GM12878 (cell line): ENCODE data around the gene RFWD3. TPM values are rescaled to one million over a fixed set of nuclear protein-coding genes. Genes with fewer than 3 reads are reported as not detected.

Experiments
- ATAC-seq: fragments of 200-7000 bp; cut with Tn5 transposase; 3 replicates; pipeline ENCODE4 v1.9.1; 2020; ENCODE audit warnings: mild to moderate bottlenecking, moderate library complexity
- BruUV-seq: library from RNA; stranded (reverse); fragments of 400-500 nt; replicated peaks from 2 replicates; lab custom pipeline; 2021; lab: Mats Ljungman, UMichigan
- CTCF ChIA-PET: fragments of 300-600 bp; sonication (Branson Sonifier 250); formaldehyde crosslinking; extraction: SDS; loops from one replicate; lab custom pipeline; 2021; ENCODE audit warnings: inconsistent platforms; lab: Yijun Ruan, JAX
- POLR2A ChIA-PET: fragments of 350-600 bp; formaldehyde crosslinking; extraction: SDS; loops from one replicate; lab custom pipeline; 2021; ENCODE audit warnings: inconsistent platforms; lab: Charles Lee
- RAD21 ChIA-PET: fragments of 300-600 bp; sonication (Branson Sonifier 250); formaldehyde crosslinking; loops from one replicate; lab custom pipeline; 2023; ENCODE audit warnings: antibody characterized with exemption; ENCODE audit not compliant: unreplicated experiment; lab: Charles Lee
- SMC1A ChIA-PET: fragments of 300-600 bp; sonication (Branson Sonifier 250); formaldehyde crosslinking; loops from one replicate; lab custom pipeline; 2023; ENCODE audit not compliant: unreplicated experiment, uncharacterized antibody; lab: Charles Lee
- DNase-seq: peaks from one replicate; pipeline ENCODE4 v3.0.0-alpha.2; 2011; ENCODE audit warnings: low read depth, low spot score
- FAIRE-seq: peaks from 3 replicates; lab custom pipeline; 2011; peaks lifted over from hg19 to GRCh38; lab: Jason Lieb, UNC
- H2AFZ ChIP-seq: 2 replicates; pipeline ENCODE4 v1.6.0; 2011; ENCODE audit warnings: low read depth, low read length, control low read depth; ENCODE audit not compliant: control insufficient read depth
- H3K27ac ChIP-seq: 2 replicates; pipeline ENCODE4 v1.5.1; 2011; ENCODE audit warnings: control low read depth; ENCODE audit not compliant: control insufficient read depth, insufficient read depth
- H3K27me3 ChIP-seq, 2 experiments: replicated peaks in 1 of 2; 2 replicates each; pipeline versions ENCODE4 v1.6.0 to v1.6.1; 2011; ENCODE audit warnings: low read length in 1 of 2; ENCODE audit not compliant: control insufficient read depth in 2 of 2, insufficient read depth in 2 of 2
- H3K36me3 ChIP-seq, 2 experiments: 2 replicates each; pipeline ENCODE4 v1.5.1; 2011; ENCODE audit warnings: low read length in 1 of 2; ENCODE audit not compliant: control insufficient read depth in 2 of 2, insufficient read depth in 2 of 2
- H3K4me1 ChIP-seq: 2 replicates; pipeline ENCODE4 v1.6.1; 2011; ENCODE audit warnings: mild to moderate bottlenecking, low read length, moderate library complexity, mixed read lengths; ENCODE audit not compliant: control insufficient read depth, insufficient read depth
- H3K4me2 ChIP-seq: 2 replicates; pipeline ENCODE4 v1.6.0; 2011; ENCODE audit warnings: control low read depth; ENCODE audit not compliant: control insufficient read depth, insufficient read depth
- H3K4me3 ChIP-seq: fragments of 200-600 bp; sonication (generic); 2 replicates; pipeline ENCODE4 v1.5.1; 2016
- H3K79me2 ChIP-seq: 2 replicates; pipeline ENCODE4 v1.6.0; 2011; ENCODE audit warnings: low read length; ENCODE audit not compliant: control insufficient read depth, insufficient read depth
- H3K9ac ChIP-seq: 2 replicates; pipeline ENCODE4 v1.8.0; 2011; ENCODE audit warnings: low read length, control low read depth, mixed read lengths; ENCODE audit not compliant: control insufficient read depth, insufficient read depth
- H3K9me3 ChIP-seq: replicated peaks from 3 replicates; pipeline ENCODE4 v1.5.1; 2011; ENCODE audit warnings: mild to moderate bottlenecking, low read length; ENCODE audit not compliant: control insufficient read depth, insufficient read depth
- H4K20me1 ChIP-seq: 2 replicates; pipeline ENCODE4 v1.6.0; 2011; ENCODE audit not compliant: control insufficient read depth, insufficient read depth
- ASH2L ChIP-seq: fragments of 300-600, 200-600 bp; sonication (generic); IDR thresholded peaks from 2 replicates; pipeline ENCODE4 v1.6.1; 2017; ENCODE audit warnings: low read depth, mild to moderate bottlenecking, borderline replicate concordance
- BCLAF1 ChIP-seq: fragments of 450-650 bp; IDR thresholded peaks from 2 replicates; pipeline ENCODE4 v1.6.1; 2017; ENCODE audit warnings: antibody characterized with exemption, mild to moderate bottlenecking, moderate library complexity
- CEBPB ChIP-seq, 2 experiments: fragments of 150-350 bp in 1 of 2; IDR thresholded peaks; 2 replicates each; pipeline ENCODE4 v1.6.1; 2012 to 2014; ENCODE audit warnings: low read depth in 2 of 2, low read length in 2 of 2, borderline replicate concordance in 1 of 2, inconsistent platforms in 1 of 2
- FOXM1 ChIP-seq: IDR thresholded peaks from 2 replicates; pipeline ENCODE4 v1.6.1; 2012; ENCODE audit warnings: low read depth, mild to moderate bottlenecking, inconsistent platforms, low read length, moderate library complexity
- GATAD2B ChIP-seq: fragments of 450-650 bp; conservative IDR thresholded peaks from 2 replicates; pipeline ENCODE4 v1.6.1; 2017; ENCODE audit warnings: low read depth, mild to moderate bottlenecking, moderate library complexity
- HDGF ChIP-seq: fragments of 450-650 bp; IDR thresholded peaks from 2 replicates; pipeline ENCODE4 v1.6.1; 2016; ENCODE audit warnings: antibody characterized with exemption
- IKZF1 ChIP-seq: fragments of 450-650 bp; conservative IDR thresholded peaks from 2 replicates; pipeline ENCODE4 v1.6.1; 2017; ENCODE audit warnings: antibody characterized with exemption, mild to moderate bottlenecking
- MTA3 ChIP-seq: IDR thresholded peaks from 2 replicates; pipeline ENCODE4 v1.6.1; 2012; ENCODE audit warnings: low read length, inconsistent platforms, borderline replicate concordance
- PML ChIP-seq: IDR thresholded peaks from 2 replicates; pipeline ENCODE4 v1.6.1; 2012; ENCODE audit warnings: low read length, inconsistent platforms
- SIX5 ChIP-seq: IDR thresholded peaks from 2 replicates; pipeline ENCODE4 v1.6.1; 2011; ENCODE audit warnings: mild to moderate bottlenecking, low read depth, low read length, moderate library complexity; ENCODE audit not compliant: severe bottlenecking
- SREBF1 ChIP-seq: IDR thresholded peaks from 2 replicates; pipeline ENCODE4 v1.6.1; 2012; ENCODE audit warnings: mild to moderate bottlenecking, low read length
- WGBS: methylation state at CpG from one replicate; pipeline ENCODE4 v1.1.6; 2016; ENCODE audit warnings: low lambda C conversion rate; ENCODE audit not compliant: insufficient replicate concordance, insufficient coverage; ENCODE audit errors: missing lambda C conversion rate; 5-methylcytosine and 5-hydroxymethylcytosine counted together
- in situ Hi-C: fragments of 300-500 bp; cut with MboI; formaldehyde crosslinking; loops from 9 replicates; pipeline ENCODE4 v1.14.3; 2018; ENCODE audit warnings: mixed read lengths
- intact Hi-C: fragments of 100-400 bp; cut with micrococcal nuclease; formaldehyde crosslinking; loops from one replicate; pipeline ENCODE4 v1.14.2; 2022; ENCODE audit not compliant: unreplicated experiment
- polyA plus RNA-seq, 11 experiments: library from polyadenylated mRNA; depleted of rRNA in 4 of 11; unstranded in 6 of 11; stranded (reverse) in 5 of 11; fragments of >200 nt; fragmentation: Nextera tagmentation in 4 of 11; fragmentation: Illumina TruSeq in 1 of 11; extraction: Ambion mirVana in 4 of 11; extraction: Trizol in 1 of 11; gene quantifications; 1 replicate in 1 of 11; 2 replicates in 10 of 11; pipeline versions ENCODE4 v1.2.1 to v1.2.3, GENCODE V29; 2011 to 2016; ENCODE audit warnings: inconsistent platforms in 2 of 11, missing spikeins in 2 of 11, low read depth in 1 of 11
- total RNA-seq, 4 experiments: library from RNA; depleted of rRNA in 3 of 4; stranded (reverse); fragments of >200 nt in 3 of 4; fragmentation: Illumina TruSeq in 1 of 4; extraction: Trizol in 1 of 4; gene quantifications; 2 replicates each; pipeline versions ENCODE4 v1.2.1 to v1.2.3, GENCODE V29; 2013 to 2021
- TF ChIP-seq, protein P1 (sequence below): fragments of 150-350 bp; IDR thresholded peaks from 2 replicates; pipeline ENCODE4 v1.6.1; 2014; ENCODE audit warnings: mild to moderate bottlenecking, low read depth, low read length

Gene RFWD3
- total and polyA plus RNA-seq, 10 of the 15 experiments (the other 5 are each of a cell fraction or from before 2014, with no cell fraction given), result 10.7 to 78.5 (median 51.2) TPM

GRCh38 chr16:74611721-74612120 is 55.0 kb downstream of the RFWD3 start:
- ATAC-seq, result no peak
- RAD21 ChIA-PET, result no interaction called here
- Histone ChIP-seq H4K20me1 (no peaks in the 10 kb centered on the region), H3K4me3 (no peak overlapping the region), H3K27ac (no peak overlapping the region), H3K27me3 (no peaks in the 10 kb centered on the region), H3K9me3 (no peaks in the 10 kb centered on the region), H3K9ac (no peak overlapping the region), H3K4me1 (no peaks in the 10 kb centered on the region), H2AFZ (no peak overlapping the region), H3K79me2 (peaks cover 2% of the 10 kb centered on the region), H3K36me3 (no peaks in the 10 kb centered on the region), H3K4me2 (no peak overlapping the region)
- in situ Hi-C loops, result no loop called here
- TF ChIP-seq GATAD2B (no peak), IKZF1 (no peak), ASH2L (no peak), SREBF1 (no peak), PML (no peak), HDGF (no peak), SIX5 (no peak), CEBPB (IDR thresholded peaks at IDR 0.05; ENCODE audit: borderline replicate concordance in 1 of 2, low read depth in 2 of 2, low read length in 2 of 2) (no peak), BCLAF1 (no peak), MTA3 (no peak), FOXM1 (no peak)
- TF ChIP-seq, protein P1, sequence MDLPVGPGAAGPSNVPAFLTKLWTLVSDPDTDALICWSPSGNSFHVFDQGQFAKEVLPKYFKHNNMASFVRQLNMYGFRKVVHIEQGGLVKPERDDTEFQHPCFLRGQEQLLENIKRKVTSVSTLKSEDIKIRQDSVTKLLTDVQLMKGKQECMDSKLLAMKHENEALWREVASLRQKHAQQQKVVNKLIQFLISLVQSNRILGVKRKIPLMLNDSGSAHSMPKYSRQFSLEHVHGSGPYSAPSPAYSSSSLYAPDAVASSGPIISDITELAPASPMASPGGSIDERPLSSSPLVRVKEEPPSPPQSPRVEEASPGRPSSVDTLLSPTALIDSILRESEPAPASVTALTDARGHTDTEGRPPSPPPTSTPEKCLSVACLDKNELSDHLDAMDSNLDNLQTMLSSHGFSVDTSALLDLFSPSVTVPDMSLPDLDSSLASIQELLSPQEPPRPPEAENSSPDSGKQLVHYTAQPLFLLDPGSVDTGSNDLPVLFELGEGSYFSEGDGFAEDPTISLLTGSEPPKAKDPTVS, result no peak
- no peak for DNase-seq
- SMC1A ChIA-PET, result interaction anchor here (0.6 to 0.7 kb wide), 2 partner anchors 13 to 23 kb away, joined by 3 to 4 read pairs; no protein-coding TSS in a partner anchor
- CTCF ChIA-PET, result interaction anchor here (1.2 kb wide), 1 partner anchor 11 kb away, joined by 4 read pairs; no protein-coding TSS in a partner anchor
- intact Hi-C loops, result no loop called here
- no peak for FAIRE-seq
- BruUV-seq, result no TSS peak
- POLR2A ChIA-PET, result interaction anchor here (0.6 kb wide), 1 partner anchor 254 kb away, joined by 3 read pairs; no protein-coding TSS in a partner anchor
- 89% methylated on average over 1 of the region's 1 CpG for WGBS
